Retina (tissue), 1 donor: ENCODE measurements around the gene TMEM234.

Source experiments
- DNase-seq: peaks from one replicate; pipeline ENCODE4 v3.0.0-alpha.2; 2016

TMEM234 gene

DNA sequence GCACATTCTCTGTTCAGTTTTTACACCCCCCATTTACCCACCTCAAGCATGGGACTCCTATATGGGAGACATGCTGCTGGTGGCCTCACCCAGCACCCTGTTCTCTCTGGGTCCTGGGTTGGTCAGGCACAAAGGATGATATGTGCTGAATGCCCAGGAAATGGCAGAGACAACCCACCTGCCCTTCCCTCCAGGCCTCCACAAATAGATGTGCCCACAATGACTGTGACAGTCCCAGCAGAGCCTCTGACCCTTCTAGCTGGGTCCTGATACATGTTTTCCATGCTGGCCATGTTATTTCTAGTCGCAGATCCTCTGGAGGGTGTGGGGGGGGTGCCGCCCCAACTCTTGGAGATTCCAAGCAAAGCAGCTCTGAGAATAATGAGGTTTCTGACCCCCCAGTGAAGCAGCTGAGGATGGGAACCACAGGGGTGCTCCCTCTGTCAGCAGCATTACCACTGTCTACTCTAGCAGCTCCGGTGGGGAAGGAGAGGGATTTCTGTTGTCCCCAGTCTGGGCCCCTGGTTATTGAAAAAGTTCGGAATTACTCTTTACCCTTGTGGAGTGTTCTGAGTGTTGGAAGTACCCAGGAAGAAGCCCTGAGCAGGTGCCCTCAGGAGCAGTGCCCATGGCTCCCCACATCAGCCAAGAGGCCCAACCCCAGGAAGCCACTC is 23.0 kb downstream of the TMEM234 start:
- DNase-seq = peak; percentile 21

DNA sequence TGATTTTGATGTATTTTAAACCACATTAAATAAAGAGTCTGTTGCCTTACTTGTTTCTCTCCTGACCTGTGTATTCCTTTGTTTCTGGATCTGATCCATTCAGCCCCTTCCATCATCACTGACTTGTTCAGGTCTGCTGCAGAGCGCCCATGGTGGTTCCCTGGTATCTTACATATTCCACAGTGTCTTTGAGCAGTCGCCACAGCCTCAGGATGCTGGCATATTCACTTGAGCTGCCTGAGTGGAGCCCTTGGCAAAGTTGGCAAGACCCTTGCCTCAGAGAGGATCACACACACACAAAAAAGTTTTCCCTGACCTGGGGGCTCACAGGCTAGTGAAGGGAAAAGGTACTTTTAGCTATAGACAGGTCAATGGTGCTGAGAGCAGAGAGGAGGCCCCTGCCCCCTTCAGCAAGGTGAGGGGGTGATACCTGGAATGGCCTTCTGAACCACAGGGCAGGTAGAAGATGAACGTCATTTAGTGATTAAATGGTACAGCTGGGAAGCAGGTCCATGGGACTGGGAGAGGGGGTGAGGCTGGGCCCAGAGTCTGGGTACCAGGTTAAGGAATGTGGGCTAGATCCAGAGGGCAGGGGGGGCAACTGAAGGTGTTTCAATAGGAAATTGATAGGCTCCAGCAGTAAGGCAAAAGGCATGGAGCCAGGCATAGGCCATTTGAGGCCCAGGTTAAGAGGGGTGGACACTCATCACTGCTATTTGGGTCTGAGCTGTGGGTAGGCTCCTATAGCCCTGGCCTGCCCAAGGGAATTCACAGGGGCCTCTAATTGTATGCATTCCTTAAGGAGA is 23.7 kb downstream of the TMEM234 start:
- DNase-seq = peak; percentile 21

DNA sequence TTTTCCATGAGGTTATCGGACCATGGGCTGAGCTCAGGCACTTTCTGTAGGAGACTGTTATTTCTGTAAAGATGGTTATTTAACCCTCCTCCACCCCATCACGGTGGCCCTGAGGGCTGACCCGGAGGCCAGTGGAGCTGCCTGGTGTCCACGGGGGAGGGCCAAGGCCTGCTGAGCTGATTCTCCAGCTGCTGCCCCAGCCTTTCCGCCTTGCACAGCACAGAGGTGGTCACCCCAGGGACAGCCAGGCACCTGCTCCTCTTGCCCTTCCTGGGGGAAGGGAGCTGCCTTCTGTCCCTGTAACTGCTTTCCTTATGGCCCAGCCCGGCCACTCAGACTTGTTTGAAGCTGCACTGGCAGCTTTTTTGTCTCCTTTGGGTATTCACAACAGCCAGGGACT is 24.3 kb downstream of the TMEM234 start:
- DNase-seq = peak; percentile 47

DNA sequence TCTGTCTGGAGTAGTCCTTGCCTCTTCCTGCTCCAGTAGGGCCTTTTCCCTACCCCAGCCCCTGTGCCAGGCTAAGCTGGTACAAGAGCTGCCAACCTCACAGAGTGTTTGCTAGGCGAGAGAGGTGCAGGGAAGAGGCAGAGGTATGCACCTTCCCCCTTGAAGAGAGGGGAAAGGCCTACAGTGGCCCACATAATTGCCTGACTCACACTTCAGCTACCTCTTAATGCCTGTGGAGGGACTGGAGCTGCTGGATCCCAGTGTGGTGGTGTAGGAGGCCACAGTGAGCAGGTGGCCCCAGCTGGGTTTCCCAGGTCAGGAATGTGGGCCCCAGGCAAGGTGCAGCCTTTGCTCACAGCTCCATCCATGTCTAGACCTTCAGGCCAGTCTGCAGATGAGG is 25.1 kb downstream of the TMEM234 start:
- DNase-seq = no peak

DNA sequence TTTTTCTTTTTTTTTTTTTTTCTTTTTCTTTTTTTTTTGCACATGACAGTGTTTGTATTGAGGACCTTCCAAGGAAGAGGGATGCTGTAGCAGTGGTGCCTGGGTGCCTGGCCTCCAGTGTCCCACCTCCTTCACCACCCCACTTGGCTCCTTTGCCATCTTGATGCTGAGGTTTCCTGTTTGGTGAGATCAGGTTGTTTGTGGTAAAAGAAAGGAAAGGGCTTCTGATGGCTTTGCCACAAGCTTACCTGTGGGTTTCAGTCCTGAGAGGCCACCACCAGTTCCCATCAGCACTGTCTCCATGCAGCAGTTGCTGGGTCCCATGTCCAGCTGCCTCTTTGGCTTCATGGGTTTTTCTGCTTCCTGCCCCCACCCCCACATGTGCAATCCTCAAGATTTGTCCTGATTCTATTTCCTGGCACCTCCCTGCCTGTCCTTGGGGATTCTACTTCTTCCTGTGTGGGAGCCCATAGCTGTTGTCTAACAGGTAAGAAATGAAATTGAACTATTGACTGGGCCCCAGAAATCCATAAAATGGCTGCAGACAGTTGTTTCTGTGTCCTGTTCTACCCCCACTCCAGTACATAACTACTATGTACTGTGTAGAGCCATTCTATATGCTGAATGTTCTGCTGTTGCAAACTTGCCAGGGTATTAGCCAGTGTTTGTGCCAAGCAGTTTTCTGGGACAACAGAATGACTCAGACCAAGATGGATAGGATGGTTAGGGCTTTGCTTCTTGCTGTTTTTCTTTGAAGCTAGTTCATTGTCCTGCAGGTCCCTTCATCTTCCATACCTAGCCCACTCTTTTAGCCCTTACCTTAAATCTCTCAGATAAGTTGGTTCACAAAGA is 26.0 kb downstream of the TMEM234 start:
- DNase-seq = no peak

DNA sequence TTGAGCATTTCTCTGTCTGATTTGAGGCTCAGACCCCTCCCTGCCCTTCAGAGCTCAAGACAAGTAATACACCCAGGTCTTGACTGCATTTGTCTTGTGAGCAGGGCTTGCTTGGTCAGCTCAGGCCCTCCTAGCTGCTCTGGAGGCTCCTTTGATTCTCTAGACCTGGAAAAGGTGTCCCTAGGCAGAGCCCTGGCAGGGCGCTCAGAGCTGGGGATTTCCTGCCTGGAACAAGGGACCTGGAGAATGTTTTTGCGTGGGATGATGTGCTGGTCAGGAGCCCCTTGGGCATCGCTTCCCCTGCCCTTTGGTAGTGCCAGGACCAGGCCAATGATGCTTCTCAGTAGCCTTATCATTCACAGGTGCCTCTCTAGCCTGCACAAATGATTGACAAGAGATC is 26.6 kb downstream of the TMEM234 start:
- no peak for DNase-seq

DNA sequence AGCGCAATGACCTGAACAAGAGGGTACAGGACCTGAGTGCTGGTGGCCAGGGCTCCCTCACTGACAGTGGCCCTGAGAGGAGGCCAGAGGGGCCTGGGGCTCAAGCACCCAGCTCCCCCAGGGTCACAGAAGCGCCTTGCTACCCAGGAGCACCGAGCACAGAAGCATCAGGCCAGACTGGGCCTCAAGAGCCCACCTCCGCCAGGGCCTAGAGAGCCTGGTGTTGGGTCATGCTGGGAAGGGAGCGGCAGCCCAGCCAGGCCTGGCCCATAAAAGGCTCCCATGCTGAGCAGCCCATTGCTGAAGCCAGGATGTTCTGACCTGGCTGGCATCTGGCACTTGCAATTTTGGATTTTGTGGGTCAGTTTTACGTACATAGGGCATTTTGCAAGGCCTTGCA is 27.2 kb downstream of the TMEM234 start:
- no peak for DNase-seq

DNA sequence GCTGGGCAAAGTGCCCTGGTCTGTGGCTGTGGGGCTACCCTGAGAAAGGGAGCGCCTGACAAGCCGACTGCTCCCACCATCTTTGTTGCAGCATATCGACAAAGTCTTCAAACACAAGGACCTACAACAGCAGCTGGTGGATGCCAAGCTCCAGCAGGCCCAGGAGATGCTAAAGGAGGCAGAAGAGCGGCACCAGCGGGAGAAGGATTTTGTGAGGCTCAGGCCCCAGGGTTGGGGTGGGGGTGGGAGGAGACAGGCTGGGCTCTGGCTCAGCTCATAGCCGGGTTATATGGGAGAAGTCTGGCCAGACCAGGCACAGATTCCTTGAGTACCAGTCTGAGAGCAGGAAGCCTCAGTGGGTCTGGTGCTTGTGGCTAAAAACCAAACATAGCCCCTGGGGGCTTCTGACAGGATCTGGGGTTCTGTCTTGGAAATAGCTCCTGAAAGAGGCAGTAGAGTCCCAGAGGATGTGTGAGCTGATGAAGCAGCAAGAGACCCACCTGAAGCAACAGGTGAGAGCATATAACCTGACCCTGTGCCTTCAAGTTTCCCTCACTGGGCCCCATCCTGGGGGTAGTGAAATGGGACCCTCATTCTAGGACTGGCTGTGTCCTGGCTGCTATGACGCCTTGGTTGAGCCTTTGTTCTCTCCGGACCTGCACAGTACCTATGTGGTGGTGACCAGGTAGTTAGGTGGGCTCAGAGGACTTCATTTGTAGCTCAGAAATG is 29.8 kb downstream of the TMEM234 start:
- no peak for DNase-seq

DNA sequence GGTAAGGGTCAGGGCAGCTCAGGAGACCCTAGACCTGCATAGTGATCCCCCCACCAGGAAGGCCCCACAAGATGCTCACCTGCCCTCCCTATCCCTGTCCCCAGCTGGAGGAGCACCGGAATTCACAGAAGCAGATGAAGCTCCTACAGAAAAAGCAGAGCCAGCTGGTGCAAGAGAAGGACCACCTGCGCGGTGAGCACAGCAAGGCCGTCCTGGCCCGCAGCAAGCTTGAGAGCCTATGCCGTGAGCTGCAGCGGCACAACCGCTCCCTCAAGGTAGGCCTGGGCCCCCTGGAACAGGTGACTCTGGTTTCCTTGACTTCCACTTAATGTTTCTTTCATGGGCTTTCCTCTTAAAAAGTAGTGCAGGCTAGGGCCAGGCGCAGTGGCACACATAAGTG is 34.3 kb downstream of the TMEM234 start:
- no peak for DNase-seq

DNA sequence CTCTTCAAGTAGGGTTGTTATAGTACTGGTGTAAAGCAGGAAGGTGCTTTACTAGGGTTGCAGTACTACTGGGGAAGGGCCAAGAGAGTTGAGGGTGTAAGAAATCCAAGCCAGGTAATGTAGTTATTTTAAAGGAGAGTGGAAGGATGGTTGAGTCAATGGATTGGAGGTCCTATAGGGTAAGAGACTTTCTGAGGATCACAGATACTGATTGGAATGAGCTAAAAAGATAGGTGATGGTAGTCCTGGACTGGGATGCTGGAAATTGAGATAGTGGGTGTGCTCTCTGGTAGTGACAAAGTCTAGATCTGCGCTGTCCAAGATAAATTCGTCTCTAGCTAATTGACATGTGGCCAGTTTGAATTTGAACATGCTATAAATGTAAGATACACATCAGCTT is 35.7 kb downstream of the TMEM234 start:
- DNase-seq = no peak

DNA sequence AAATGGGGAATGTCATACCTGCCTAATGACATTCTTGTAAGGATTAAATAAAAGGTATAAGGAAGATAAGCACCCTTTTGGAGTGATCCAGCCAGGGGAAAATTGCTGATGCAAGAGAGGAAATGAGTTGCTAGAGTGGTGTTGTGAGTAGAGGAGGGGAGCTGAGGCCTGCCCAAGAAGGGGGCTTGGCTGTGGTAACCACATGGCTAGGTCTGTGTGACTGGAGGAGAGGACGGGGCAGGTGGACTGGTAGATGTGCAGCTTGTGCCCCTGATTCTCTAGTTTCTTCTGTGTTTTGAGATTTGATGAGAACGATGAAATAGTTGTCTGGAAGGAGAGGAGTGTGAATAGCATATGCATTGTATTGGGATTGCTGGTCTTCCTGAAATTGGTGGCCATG is 36.1 kb downstream of the TMEM234 start:
- DNase-seq = no peak

DNA sequence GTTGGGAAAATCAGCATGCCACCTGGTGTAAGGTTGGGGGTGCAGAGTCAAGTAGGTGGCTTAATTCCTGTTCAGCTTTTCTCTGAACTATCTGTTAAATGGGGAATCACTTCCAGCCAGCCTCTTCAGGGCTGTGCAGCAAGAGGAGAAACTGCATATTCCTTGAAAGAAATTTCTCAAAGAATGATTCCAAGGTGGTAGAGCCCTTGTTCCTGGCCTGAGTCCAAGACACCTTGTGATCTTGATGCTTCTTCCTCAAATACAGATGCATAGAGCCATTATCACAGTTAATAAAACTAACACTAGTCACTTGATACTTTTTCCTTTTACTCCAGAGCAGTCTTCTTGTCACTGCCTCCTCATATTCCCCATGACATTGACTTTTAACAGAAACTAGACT is 37.5 kb downstream of the TMEM234 start:
- no peak for DNase-seq

DNA sequence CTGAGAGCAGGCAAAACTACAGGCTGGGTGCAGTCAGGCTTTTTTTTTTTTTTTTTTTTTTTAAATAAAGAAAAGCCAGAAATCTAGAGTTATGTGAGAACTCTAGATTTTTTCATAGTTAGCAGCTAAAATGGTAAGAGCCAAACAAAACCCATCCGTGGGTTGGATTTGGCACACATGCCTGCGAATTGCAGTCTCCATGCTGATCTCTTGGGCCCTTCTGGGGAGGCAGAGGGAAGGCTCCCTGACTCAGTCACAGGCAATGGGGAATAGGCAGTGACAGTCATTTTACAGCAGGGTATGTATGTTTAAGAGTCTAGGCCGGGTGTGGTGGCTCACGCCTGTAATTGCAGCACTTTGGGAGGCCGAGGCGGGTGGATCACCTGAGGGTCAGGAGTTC is 40.1 kb downstream of the TMEM234 start:
- DNase-seq = no peak

DNA sequence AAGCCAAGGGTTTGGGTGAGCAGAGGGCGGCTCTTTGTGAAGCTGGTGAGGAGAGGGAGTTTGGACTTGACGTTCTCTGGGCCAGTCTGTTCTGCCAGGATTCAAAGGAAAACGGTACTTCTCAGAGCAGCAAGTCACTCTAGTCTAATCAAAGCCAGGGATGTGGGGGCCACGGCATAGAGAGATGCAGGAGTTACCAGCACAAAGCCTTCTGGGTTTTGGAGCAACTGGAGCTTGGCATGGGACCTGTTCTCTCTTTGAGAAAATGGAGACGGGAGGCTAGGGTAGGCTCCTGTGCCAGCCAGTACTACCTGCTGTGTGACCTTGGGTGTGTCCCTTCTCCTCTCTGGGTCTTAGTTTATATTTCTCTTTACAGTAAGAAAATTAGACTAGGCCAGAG is 40.6 kb downstream of the TMEM234 start:
- DNase-seq = no peak

DNA sequence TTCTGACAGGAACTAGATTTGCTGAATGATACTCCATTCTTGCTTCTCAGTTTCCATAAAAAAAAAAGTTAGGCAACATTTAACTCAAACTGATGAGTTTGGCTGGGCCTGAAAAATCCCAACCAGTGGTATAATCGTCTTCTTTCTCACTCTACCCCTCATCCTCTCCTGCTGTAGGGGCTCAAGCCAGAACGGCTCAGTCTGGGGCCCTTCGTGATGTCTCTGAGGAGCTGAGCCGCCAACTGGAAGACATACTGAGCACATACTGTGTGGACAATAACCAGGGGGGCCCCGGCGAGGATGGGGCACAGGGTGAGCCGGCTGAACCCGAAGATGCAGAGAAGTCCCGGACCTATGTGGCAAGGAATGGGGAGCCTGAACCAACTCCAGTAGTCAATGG is 41.1 kb downstream of the TMEM234 start:
- no peak for DNase-seq

DNA sequence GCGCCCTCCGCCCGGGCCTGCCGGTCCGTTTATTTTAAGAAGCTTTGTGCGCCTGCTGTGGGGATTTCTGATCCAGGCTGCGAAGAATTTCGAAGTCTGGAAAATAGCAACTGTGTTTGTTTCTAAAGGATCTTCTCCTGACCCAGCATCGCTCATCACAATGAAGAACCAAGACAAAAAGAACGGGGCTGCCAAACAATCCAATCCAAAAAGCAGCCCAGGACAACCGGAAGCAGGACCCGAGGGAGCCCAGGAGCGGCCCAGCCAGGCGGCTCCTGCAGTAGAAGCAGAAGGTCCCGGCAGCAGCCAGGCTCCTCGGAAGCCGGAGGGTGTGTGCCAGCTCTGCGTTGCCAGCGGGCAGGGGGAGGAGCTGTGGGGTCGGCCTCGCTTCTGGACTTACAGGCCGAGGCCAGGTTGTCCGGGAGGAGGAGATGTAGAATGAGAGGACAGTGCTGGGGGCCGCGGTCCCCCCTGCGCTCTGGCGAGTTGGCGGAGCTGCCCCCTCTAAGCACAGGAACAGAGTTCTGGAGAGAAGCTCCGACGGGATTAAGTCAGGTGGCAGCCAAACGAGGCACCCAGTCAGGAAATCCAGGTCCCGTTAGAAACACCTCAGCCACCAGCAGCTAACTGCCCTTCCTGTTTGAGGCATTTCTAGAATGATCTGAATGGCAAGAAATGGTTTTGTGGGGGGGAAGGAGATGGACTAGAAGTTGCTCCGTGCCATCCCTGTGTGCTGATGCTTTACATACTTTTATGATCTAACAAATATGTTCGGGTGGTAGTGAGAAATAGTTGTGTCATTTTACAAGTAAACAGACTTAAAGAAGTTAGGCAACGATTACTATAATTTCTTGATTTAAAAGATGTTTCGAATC is 41.7 kb downstream of the TMEM234 start:
- DNase-seq = no peak

DNA sequence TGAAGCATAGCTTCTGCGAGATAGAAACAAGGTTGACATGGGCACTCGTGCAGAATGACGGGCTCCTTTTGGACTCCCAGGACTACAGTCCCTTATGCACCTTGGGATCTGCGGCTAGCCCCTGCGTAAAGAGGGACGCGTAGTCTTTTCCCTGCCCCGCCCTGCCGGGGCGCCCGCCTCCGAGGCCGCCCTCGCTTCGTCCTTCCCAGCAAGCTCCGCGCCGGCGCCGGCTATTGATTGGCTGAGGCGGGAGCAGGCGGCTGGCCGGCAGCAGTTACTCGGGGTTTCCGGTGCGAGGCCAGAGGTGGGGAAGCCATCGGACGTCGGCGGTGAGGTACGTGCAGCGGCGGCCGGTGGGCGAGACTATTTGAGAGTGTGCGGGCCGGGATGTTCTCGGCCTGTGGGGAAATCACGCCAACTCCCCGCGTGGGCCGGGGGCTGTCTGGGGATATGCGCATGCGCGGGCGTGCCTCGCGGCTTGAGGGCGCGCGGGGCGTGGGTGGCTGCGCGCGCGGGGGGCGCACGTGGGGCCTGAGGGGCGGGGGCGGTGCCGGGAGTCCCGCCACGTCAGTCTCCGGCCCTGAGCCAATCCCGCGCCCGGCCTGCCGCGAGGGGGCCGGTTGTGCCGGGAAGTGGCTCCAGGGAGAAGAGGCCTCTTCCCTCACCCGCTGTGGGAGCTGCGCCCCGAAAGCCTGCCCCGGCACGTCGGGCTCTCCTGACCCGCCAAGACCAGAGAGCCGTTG is 42.5 kb downstream of the TMEM234 start, which contains the start of gene TXLNA:
Gene TXLNA (plus strand): TSS at position 233 of the 743 bp plus-strand sequence. CDS start 671 bp downstream, outside the sequence.
- peak; percentile 98 for DNase-seq

DNA sequence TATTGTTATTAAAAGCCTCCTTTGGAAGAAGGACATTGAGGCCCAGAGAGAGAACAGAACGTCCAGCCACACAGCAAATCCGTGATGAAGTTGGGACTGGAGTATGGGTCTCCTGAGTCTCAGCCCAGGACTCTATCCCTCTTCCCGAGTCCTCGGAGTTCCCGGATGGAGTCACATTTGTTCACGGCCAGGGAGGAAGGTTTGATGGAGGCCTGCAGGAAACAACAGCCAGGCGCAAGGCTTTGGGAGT is 43.0 kb downstream of the TMEM234 start:
- DNase-seq = no peak

DNA sequence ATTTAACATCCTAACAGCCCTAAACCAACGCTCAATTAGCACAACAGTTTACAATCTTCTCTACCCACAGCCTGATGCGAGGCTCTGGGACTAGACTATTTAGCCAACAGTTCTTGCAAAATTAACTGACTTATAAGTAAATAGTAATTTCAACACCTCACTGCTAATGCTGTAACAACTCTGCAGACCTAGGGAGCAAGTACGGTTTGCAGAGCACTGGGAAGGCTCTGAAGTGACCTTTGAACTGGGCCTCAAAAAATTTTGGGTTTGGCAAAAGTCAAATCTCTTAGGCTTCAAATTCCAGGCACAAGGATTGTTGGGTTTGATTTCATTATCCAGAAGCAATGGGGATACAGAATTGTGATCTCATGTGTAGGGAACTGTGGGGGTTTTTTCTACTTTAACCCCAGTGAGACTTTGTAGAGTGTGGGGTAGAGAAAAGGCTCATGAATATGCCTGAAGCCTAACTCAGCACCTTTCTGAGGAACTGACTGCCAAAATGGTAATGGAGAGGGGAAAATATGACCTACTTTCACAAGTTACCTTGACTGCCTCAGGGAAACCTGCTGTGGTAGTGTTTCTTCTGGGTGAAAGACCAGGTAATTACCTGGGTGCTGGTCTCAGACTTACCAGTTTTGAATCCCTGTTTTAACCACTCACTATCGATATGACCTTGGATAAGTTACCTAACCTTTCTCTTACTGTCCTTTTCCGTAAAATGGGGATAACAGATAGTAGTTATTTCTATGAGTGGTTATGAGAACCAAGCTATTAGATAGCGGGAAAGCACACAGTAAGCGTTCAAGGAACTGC is 43.6 kb downstream of the TMEM234 start:
- no peak for DNase-seq

DNA sequence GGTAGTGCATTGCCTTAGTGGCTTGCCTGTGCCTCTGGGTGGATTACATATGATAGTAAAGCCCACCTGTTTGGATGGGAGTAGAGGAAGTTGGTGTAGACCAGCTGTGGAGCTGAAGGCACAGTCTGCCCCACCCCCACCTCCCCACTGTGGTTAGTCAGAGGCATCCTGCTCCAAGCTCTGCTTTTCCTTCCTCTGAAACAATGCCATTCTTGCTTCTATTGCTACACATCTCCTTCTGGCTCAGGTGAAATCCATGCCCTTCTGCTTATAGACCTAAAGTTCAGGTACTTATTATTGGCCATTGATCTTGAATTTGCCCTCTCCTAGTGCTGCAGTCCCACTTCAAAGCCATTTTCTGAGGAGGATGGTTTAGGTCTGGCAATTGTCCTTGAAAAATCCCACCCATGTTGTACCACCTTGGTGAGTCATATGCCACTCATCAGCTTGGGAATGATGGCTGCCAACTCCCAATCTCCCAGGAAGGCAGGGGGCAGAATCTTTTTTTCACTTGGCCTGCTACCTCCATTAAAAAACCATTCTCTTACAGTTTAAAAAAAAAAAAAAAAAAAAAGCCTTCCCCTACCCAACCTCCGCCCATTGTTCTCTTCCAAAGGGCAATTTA is 49.4 kb downstream of the TMEM234 start:
- no peak for DNase-seq
